ENCODE measurements around the gene KPNA2.
A peak's percentile ranks its signal among the peaks of the same experiment; 100 is the strongest.

The KPNA2 gene

DNA sequence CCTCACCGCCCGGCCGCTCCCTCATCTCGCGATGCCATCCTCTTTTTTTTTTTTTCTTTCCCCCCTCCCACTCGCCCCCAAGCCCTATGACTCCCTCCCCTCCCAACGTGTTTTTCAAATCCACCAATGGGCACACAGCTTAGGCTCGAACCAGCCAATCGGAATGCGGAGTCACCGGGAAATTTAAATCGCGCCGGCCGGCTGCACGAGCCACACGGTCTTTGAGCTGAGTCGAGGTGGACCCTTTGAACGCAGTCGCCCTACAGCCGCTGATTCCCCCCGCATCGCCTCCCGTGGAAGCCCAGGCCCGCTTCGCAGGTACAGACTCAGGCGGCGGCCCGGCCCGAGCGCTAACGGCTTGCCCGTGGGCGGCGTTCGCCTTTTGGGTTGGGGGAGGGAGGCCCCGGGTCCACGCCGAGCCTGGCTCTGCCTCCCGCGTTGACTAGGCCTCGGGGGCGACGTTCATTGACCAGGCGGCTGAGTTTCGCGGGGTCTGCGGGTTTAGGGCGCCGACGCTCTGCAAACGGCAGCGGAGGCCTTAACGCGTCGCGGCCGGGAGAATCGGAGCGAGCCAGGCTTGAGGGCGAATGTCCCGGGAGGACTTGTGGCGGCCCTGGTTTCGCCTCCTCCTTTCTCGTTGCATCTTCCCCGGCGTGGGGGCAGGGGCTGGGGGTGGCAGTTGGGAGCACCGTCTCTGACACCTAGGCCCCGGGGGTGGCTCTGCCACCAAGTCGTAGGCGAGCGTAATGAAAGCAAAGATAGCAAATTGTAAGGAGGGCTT lies at the start of gene KPNA2:
Gene KPNA2, plus strand, starts transcription at position 213 of the 781 bp plus-strand sequence. CDS start 1,398 bp downstream, outside the sequence.
- TF ChIP-seq, protein P1, sequence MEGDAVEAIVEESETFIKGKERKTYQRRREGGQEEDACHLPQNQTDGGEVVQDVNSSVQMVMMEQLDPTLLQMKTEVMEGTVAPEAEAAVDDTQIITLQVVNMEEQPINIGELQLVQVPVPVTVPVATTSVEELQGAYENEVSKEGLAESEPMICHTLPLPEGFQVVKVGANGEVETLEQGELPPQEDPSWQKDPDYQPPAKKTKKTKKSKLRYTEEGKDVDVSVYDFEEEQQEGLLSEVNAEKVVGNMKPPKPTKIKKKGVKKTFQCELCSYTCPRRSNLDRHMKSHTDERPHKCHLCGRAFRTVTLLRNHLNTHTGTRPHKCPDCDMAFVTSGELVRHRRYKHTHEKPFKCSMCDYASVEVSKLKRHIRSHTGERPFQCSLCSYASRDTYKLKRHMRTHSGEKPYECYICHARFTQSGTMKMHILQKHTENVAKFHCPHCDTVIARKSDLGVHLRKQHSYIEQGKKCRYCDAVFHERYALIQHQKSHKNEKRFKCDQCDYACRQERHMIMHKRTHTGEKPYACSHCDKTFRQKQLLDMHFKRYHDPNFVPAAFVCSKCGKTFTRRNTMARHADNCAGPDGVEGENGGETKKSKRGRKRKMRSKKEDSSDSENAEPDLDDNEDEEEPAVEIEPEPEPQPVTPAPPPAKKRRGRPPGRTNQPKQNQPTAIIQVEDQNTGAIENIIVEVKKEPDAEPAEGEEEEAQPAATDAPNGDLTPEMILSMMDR (conservative IDR thresholded peaks at IDR 0.05; ENCODE audit: low read depth), result no peak
- H3K27ac ChIP-seq, result peak within 1 kb of the TSS; percentile 82
- CTCF ChIA-PET, result no interaction called here
- POLR2A ChIA-PET (ENCODE audit: low non-redundant PET), result no interaction called here
- DNase-seq (ENCODE audit: low spot score), result peak; percentile 99

GRCh38 chr17:67990909-67991308 lies 44.6 kb upstream of the KPNA2 start:
- ChIA-PET CTCF (no interaction called here), POLR2A (ENCODE audit: low non-redundant PET) (no interaction called here)
- H3K27ac ChIP-seq, result no peak overlapping the region
- DNase-seq (ENCODE audit: low spot score), result no peak
- TF ChIP-seq, protein P1 (conservative IDR thresholded peaks at IDR 0.05; ENCODE audit: low read depth), result no peak

GRCh38 chr17:67992548-67993152 lies 42.9 kb upstream of the KPNA2 start:
- POLR2A ChIA-PET (ENCODE audit: low non-redundant PET), result no interaction called here
- no peak for DNase-seq (ENCODE audit: low spot score)
- H3K27ac ChIP-seq, result peak overlapping the region; percentile 99
- TF ChIP-seq, protein P1 (conservative IDR thresholded peaks at IDR 0.05; ENCODE audit: low read depth), result no peak
- CTCF ChIA-PET, result interaction anchor here (0.6 kb wide), 1 partner anchor 208 kb away, joined by 3 read pairs; no protein-coding TSS in a partner anchor

DNA sequence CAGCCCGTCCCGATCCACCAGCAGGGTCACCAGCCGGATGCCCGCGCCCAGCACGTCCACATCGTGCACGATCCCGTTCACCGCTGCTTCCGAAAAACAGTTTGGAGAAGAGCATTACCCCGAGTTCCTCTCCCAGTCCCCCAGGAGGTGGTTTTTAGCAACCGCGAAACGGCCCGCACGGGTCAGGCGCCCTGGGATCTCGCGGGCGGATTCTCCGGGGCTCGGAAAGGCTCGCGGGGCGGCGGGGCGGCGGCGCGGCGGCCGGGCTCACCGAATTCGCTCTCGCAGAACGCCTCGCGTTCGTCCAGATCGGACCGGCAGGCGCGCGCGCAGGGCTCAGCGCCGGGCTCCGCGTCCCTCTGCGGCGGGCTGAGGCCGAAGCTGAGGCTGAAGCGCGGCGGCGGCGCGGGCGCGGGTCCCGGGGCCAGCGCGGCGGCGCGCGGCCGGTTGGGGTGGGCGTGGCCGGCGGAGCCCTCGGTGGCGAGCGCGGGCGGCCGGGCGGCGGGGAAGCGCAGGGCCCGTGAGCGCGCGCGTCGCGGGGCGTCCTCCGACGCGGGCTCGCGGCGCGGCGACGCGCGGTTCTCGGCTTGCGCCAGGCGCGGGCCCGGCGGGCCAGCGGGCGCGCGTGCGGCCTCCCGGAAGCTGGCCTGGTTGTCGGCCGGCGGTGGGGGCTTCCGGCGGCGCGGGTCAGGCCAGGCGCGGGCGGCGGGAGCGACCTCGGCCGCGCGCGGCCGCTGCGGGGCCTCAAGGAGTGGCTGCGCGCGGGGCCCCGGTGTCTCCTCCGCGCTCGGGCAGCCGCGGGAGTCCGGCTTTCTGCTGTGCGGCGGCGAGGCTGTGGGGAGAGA lies 42.2 kb upstream of the KPNA2 start:
- ChIA-PET POLR2A (ENCODE audit: low non-redundant PET) (interaction anchor here (0.6 kb wide), 2 partner anchors 9 to 11 kb away, joined by 3 to 10 read pairs; no protein-coding TSS in a partner anchor), CTCF (interaction anchor here (0.6 kb wide), 1 partner anchor 207 kb away, joined by 3 read pairs; no protein-coding TSS in a partner anchor)
- H3K27ac ChIP-seq, result peak overlapping the region; percentile 99

DNA sequence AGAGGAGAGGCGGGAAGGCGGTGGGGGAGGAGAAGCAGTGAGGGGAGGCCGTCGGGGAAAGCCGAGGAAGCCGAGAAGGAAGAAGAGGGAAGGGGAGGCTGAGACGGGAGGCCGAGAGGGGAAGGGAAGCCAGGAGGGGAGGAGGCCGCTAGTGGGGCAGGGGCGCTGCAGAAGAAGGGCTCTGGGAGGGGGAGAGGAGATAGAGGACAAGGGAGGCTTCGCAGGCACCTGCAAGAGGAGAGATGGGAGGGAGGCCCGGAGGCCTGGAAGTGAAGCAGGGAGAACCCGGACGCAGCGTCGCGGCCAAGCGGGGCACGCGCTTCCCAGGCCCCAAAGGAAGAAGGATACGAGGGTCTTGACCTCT lies 41.6 kb upstream of the KPNA2 start:
- peak; percentile 16 for DNase-seq (ENCODE audit: low spot score)
- POLR2A ChIA-PET (ENCODE audit: low non-redundant PET), result interaction anchor here (0.6 kb wide), 1 partner anchor 10 kb away, joined by 10 read pairs; no protein-coding TSS in a partner anchor
- H3K27ac ChIP-seq, result peak overlapping the region; percentile 99
- CTCF ChIA-PET, result no interaction called here
- TF ChIP-seq, protein P1 (conservative IDR thresholded peaks at IDR 0.05; ENCODE audit: low read depth), result no peak

More for the DNA sequence above, 42.2 kb upstream of the KPNA2 start:
- DNase-seq (ENCODE audit: low spot score), result peak; percentile 68
- TF ChIP-seq, protein P1 (conservative IDR thresholded peaks at IDR 0.05; ENCODE audit: low read depth), result no peak

Measured in RWPE1 (cell line).